Parathyroid adenoma (tissue), 2 donors: ENCODE measurements around the gene MX1.

ENCODE experiments used
- H2AFZ ChIP-seq: fragments of 300-600 bp; sonication (generic); one replicate; pipeline ENCODE4 v1.7.0; 2017; ENCODE audit warnings: antibody characterized with exemption, mild to moderate bottlenecking
- H3K27ac ChIP-seq: fragments of 300-600 bp; sonication (generic); one replicate; pipeline ENCODE4 v1.7.0; 2017
- H3K27me3 ChIP-seq: fragments of 300-600 bp; sonication (generic); one replicate; pipeline ENCODE4 v1.7.0; 2017; ENCODE audit warnings: low read length; ENCODE audit not compliant: control insufficient read depth, insufficient read depth
- H3K36me3 ChIP-seq: fragments of 300-600 bp; sonication (generic); one replicate; pipeline ENCODE4 v1.7.0; 2017; ENCODE audit warnings: low read length; ENCODE audit not compliant: control insufficient read depth, insufficient read depth
- H3K4me1 ChIP-seq: fragments of 300-600 bp; sonication (generic); one replicate; pipeline ENCODE4 v1.7.0; 2017; ENCODE audit warnings: control low read depth
- H3K4me2 ChIP-seq: fragments of 300-600 bp; sonication (generic); one replicate; pipeline ENCODE4 v1.7.0; 2017; ENCODE audit warnings: low read length
- H3K4me3 ChIP-seq: fragments of 300-600 bp; sonication (generic); one replicate; pipeline ENCODE4 v1.7.0; 2017; ENCODE audit warnings: low read depth, low read length
- H3K79me2 ChIP-seq: fragments of 300-600 bp; sonication (generic); one replicate; pipeline ENCODE4 v1.7.0; 2017; ENCODE audit warnings: control low read depth
- H3K9ac ChIP-seq: fragments of 300-600 bp; sonication (generic); one replicate; pipeline ENCODE4 v1.7.0; 2017; ENCODE audit warnings: mild to moderate bottlenecking
- H3K9me3 ChIP-seq: fragments of 300-600 bp; sonication (generic); one replicate; pipeline ENCODE4 v1.7.0; 2017; ENCODE audit warnings: low read length; ENCODE audit not compliant: control insufficient read depth
- CTCF ChIP-seq: fragments of 300-600 bp; sonication (generic); IDR thresholded peaks from one replicate; pipeline ENCODE4 v1.7.0; 2017; ENCODE audit warnings: antibody characterized with exemption, mild to moderate bottlenecking
- donor health status: primary hyperparathyroidism.

MX1 gene

GRCh38 chr21:41508415-41509144 is 82.5 kb downstream of the MX1 start:
- no peaks in the 10 kb centered on the region for H3K4me1 ChIP-seq
- TF ChIP-seq CTCF = no peak
- H3K4me3 ChIP-seq = no peak overlapping the region
- H3K36me3 ChIP-seq = no peaks in the 10 kb centered on the region
- no peaks in the 10 kb centered on the region for H3K79me2 ChIP-seq
- H3K9me3 ChIP-seq = no peaks in the 10 kb centered on the region
- H2AFZ ChIP-seq = no peak overlapping the region
- H3K27ac ChIP-seq = no peak overlapping the region
- no peak overlapping the region for H3K9ac ChIP-seq
- H3K4me2 ChIP-seq = peak overlapping the region; percentile 31
- H3K27me3 ChIP-seq = no peaks in the 10 kb centered on the region
